Parathyroid adenoma (tissue), 2 donors: ENCODE results near the gene NIN.

ENCODE experiments used
- H2AFZ ChIP-seq: fragments of 300-600 bp; sonication (generic); one replicate; pipeline ENCODE4 v1.7.0; 2017; ENCODE audit warnings: antibody characterized with exemption, mild to moderate bottlenecking
- H3K27ac ChIP-seq: fragments of 300-600 bp; sonication (generic); one replicate; pipeline ENCODE4 v1.7.0; 2017
- H3K27me3 ChIP-seq: fragments of 300-600 bp; sonication (generic); one replicate; pipeline ENCODE4 v1.7.0; 2017; ENCODE audit warnings: low read length; ENCODE audit not compliant: control insufficient read depth, insufficient read depth
- H3K36me3 ChIP-seq: fragments of 300-600 bp; sonication (generic); one replicate; pipeline ENCODE4 v1.7.0; 2017; ENCODE audit warnings: low read length; ENCODE audit not compliant: control insufficient read depth, insufficient read depth
- H3K4me1 ChIP-seq: fragments of 300-600 bp; sonication (generic); one replicate; pipeline ENCODE4 v1.7.0; 2017; ENCODE audit warnings: control low read depth
- H3K4me2 ChIP-seq: fragments of 300-600 bp; sonication (generic); one replicate; pipeline ENCODE4 v1.7.0; 2017; ENCODE audit warnings: low read length
- H3K4me3 ChIP-seq: fragments of 300-600 bp; sonication (generic); one replicate; pipeline ENCODE4 v1.7.0; 2017; ENCODE audit warnings: low read depth, low read length
- H3K79me2 ChIP-seq: fragments of 300-600 bp; sonication (generic); one replicate; pipeline ENCODE4 v1.7.0; 2017; ENCODE audit warnings: control low read depth
- H3K9ac ChIP-seq: fragments of 300-600 bp; sonication (generic); one replicate; pipeline ENCODE4 v1.7.0; 2017; ENCODE audit warnings: mild to moderate bottlenecking
- H3K9me3 ChIP-seq: fragments of 300-600 bp; sonication (generic); one replicate; pipeline ENCODE4 v1.7.0; 2017; ENCODE audit warnings: low read length; ENCODE audit not compliant: control insufficient read depth
- CTCF ChIP-seq: fragments of 300-600 bp; sonication (generic); IDR thresholded peaks from one replicate; pipeline ENCODE4 v1.7.0; 2017; ENCODE audit warnings: antibody characterized with exemption, mild to moderate bottlenecking
- donor health status: primary hyperparathyroidism.

NIN gene

GRCh38 chr14:50871228-50871627, 40.3 kb upstream of the NIN start:
- Histone ChIP-seq H3K4me2 (no peak overlapping the region), H3K9me3 (no peaks in the 10 kb centered on the region), H2AFZ (no peak overlapping the region), H3K27me3 (no peaks in the 10 kb centered on the region), H3K27ac (no peak overlapping the region), H3K4me3 (no peak overlapping the region), H3K4me1 (peaks cover 5% of the 10 kb centered on the region), H3K36me3 (no peaks in the 10 kb centered on the region), H3K9ac (no peak overlapping the region), H3K79me2 (no peaks in the 10 kb centered on the region)
- TF ChIP-seq CTCF, result no peak

- no peak overlapping the region for H3K9ac ChIP-seq
- H3K4me3 ChIP-seq, result no peak overlapping the region
- no peaks in the 10 kb centered on the region for H3K36me3 ChIP-seq
- no peaks in the 10 kb centered on the region for H3K4me1 ChIP-seq
- H3K79me2 ChIP-seq, result no peaks in the 10 kb centered on the region
- no peak for TF ChIP-seq CTCF
- no peak overlapping the region for H3K4me2 ChIP-seq
- H3K27ac ChIP-seq, result no peak overlapping the region
- no peaks in the 10 kb centered on the region for H3K9me3 ChIP-seq
- H3K27me3 ChIP-seq, result no peaks in the 10 kb centered on the region
- H2AFZ ChIP-seq, result peak overlapping the region; percentile 47
These were observed 34.6 kb upstream of the NIN start for GRCh38 chr14:50865391-50866076.

- Histone ChIP-seq H3K79me2 (no peaks in the 10 kb centered on the region), H2AFZ (no peak overlapping the region), H3K4me2 (no peak overlapping the region), H3K27ac (no peak overlapping the region), H3K4me1 (no peaks in the 10 kb centered on the region), H3K27me3 (no peaks in the 10 kb centered on the region), H3K4me3 (no peak overlapping the region), H3K9me3 (no peaks in the 10 kb centered on the region), H3K9ac (no peak overlapping the region), H3K36me3 (no peaks in the 10 kb centered on the region)
- TF ChIP-seq CTCF, result no peak
These were observed 34.0 kb upstream of the NIN start for GRCh38 chr14:50864946-50865345.

GRCh38 chr14:50864237-50864636, 33.3 kb upstream of the NIN start:
- H3K27me3 ChIP-seq, result no peaks in the 10 kb centered on the region
- no peaks in the 10 kb centered on the region for H3K36me3 ChIP-seq
- no peaks in the 10 kb centered on the region for H3K79me2 ChIP-seq
- no peak for TF ChIP-seq CTCF
- H3K9me3 ChIP-seq, result no peaks in the 10 kb centered on the region
- no peaks in the 10 kb centered on the region for H3K4me1 ChIP-seq
- H3K4me3 ChIP-seq, result no peak overlapping the region
- no peak overlapping the region for H3K9ac ChIP-seq
- no peak overlapping the region for H3K27ac ChIP-seq
- no peak overlapping the region for H3K4me2 ChIP-seq
- no peak overlapping the region for H2AFZ ChIP-seq

GRCh38 chr14:50862036-50862570, 31.1 kb upstream of the NIN start:
- Histone ChIP-seq H3K36me3 (no peaks in the 10 kb centered on the region), H3K9me3 (no peaks in the 10 kb centered on the region), H3K4me1 (no peaks in the 10 kb centered on the region), H3K4me3 (no peak overlapping the region), H3K27ac (no peak overlapping the region), H2AFZ (no peak overlapping the region), H3K79me2 (no peaks in the 10 kb centered on the region), H3K4me2 (no peak overlapping the region), H3K9ac (no peak overlapping the region), H3K27me3 (no peaks in the 10 kb centered on the region)
- no peak for TF ChIP-seq CTCF
